HTR-8/SVneo (cell line): ENCODE results near the gene HDAC7.

Experiments used
- DNase-seq: peaks from one replicate; pipeline ENCODE4 v3.0.0; 2011; ENCODE audit warnings: low spot score, mixed read lengths; ENCODE audit not compliant: insufficient read length
- FAIRE-seq: peaks from 2 replicates; lab custom pipeline; 2011; peaks lifted over from hg19 to GRCh38; lab: Jason Lieb, UNC

Gene HDAC7

DNA sequence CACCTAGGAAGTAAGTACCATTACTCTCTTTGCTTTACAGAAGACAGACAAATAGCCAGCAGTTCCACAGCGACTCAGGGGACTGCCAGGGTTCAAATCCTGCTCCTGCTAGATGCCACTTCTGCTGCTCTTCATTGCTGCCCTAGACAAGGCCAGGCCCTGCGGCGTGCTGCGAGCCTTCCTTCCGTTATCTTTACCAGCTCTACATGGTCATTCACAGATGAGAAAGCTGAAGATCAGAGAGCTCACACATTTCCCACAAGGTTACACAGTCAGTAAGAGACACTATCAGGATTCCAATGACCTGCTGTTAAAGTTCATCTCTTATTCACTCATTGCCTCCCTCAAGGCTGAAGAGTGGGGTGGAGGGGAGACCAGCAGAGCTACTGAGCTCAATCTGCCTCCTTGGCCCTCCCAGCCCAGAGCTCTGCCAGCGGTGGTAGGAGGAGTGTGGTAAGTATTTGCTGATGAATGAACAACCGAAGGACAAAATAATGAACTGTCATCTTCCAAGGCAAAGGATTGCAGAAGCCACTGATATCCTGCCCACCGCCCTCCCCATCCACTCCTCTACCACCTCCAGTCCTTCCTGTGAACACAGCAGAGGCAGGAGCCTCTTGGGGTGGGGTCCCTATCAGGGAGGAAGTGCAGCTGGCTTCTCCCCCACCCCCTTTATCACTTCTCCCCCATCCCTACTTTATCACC is 14.6 kb upstream of the HDAC7 start:
- FAIRE-seq (no peak), DNase-seq (no peak)

DNA sequence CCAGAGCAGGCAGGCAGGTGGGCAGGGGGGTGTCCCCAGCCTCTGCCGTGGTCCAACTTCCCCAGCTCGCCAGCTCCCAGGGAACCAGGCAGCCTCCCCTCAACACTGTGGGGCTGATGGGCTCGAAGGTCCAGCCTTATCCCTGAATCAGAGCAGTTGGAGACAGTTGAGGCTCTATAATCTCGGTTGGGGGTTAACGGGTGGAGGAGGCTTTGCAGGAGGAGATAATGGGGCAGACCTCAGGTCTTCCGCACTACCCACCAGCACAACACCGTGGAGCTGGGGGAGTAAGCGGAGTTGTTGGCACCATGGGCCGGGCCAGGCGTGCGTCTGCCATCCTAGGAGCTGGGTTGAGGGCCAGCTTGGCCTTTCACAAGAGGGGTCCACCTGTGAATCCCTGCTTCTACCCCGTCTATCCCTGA is 13.9 kb upstream of the HDAC7 start:
- DNase-seq = no peak
- no peak for FAIRE-seq

- FAIRE-seq (no peak), DNase-seq (no peak)
These were observed 12.7 kb upstream of the HDAC7 start for GRCh38 chr12:47832263-47832933.

DNA sequence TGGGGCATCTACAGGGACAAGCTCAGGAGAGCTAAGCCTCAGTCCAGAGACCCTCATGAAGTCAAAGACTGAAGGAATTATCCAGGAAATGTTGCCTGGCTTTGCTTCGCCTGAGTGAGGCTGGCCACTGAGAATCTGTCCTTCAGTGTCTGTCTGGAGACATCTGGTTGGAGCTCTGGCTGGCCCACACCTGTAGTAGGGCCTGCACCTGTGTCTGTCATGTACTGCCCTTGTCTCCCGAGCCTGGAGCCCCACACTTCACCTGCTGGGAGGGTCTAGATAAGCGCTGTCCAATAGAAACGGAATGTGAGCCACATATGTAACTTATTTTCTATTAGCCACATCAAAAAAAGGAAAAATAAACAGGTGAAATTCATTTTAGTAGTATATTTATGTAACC is 9.9 kb upstream of the HDAC7 start:
- FAIRE-seq (no peak), DNase-seq (no peak)

GRCh38 chr12:47828976-47829482 is 9.3 kb upstream of the HDAC7 start:
- no peak for FAIRE-seq

DNA sequence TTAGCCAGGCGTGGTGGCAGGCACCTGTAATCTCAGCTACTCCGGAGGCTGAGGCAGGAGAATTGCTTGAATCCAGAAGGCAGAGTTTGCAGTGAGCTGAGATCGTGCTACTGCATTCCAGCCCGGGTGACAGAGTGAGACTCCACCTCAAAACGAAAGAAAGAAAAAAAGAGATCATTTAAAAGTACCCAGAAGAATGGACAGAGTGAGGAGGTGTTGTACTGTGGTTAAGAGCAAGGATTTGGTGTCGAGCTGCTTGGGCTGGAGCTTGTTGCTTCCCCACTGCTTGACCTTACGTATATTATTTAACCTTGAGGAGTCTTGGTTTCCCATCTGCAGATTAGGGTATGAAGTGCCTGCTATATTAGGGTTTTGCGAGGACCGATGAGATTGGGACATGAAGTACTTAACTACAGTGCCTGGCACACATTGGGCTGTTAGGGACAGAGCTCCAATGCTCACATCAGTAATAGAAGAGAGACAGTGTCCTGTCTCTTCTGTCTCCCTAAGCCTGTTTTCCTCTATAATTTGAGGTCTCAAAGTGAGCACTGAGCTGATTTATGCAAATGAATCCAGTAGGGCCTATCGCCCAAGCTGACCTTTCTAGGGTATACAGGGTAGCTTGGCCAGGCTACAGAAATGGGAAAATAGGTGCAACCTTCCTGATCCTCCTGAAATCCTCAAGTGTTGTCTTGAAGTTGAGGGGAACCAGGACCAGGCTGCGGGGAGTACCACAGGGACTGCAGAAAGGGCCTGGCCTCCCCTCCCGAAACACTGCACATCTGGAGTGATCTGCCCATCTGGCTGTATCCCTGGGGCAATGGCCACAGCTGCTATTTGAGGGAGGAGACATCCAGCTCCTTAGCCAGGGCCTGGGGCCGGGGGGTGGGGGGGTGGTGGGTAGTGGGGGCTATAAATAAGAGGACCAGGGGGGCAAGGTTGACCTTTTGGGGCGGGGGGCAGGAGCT is 8.6 kb upstream of the HDAC7 start:
- FAIRE-seq = no peak
- DNase-seq = no peak

More at GRCh38 chr12:47828976-47829482, 9.3 kb upstream of the HDAC7 start:
- peak; percentile 89 for DNase-seq

- FAIRE-seq = no peak
These were observed 5.5 kb upstream of the HDAC7 start for GRCh38 chr12:47825173-47825639.

GRCh38 chr12:47824635-47825034 is 4.9 kb upstream of the HDAC7 start:
- FAIRE-seq = no peak

More at GRCh38 chr12:47825173-47825639, 5.5 kb upstream of the HDAC7 start:
- DNase-seq = no peak

GRCh38 chr12:47824198-47824597 is 4.5 kb upstream of the HDAC7 start:
- FAIRE-seq = no peak

More at GRCh38 chr12:47824635-47825034, 4.9 kb upstream of the HDAC7 start:
- no peak for DNase-seq

DNA sequence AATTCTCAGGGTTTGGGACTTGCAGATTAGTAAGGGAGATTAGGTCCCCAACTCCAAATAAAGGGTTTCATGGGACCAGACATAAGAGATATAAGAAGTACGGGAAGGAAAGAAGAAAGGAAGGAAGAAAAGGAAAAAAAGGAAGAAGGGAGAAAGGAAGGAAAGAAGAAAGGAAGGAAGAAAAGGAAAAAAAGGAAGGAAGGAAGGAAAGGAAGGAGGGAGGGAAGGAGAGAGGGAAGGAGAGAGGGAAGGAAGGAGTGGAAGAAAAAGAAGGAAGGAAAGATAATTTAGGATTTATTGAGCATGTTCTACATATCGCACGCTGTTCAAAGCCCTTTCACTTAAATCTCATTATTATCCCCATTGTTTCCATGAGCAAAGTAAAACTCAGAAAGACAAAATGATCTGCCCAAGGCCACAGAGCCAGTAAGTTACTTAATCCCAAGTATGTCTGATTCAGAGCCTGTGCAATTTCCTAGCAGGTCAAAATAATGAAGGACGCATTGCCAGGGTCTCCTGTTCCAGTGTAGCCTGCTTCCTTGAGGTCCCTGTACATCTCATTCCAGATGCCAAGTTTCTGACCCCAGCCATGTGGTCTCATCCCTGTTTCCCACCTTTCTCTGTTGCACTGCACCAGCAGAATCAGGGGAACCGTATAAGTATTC is 3.9 kb upstream of the HDAC7 start:
- no peak for FAIRE-seq

More at GRCh38 chr12:47824198-47824597, 4.5 kb upstream of the HDAC7 start:
- no peak for DNase-seq

GRCh38 chr12:47822863-47823262 is 3.2 kb upstream of the HDAC7 start:
- DNase-seq (no peak), FAIRE-seq (no peak)

More for the DNA sequence above, 3.9 kb upstream of the HDAC7 start:
- DNase-seq = no peak

- DNase-seq (no peak), FAIRE-seq (no peak)
These were observed 2.7 kb upstream of the HDAC7 start for GRCh38 chr12:47822401-47822800.

DNA sequence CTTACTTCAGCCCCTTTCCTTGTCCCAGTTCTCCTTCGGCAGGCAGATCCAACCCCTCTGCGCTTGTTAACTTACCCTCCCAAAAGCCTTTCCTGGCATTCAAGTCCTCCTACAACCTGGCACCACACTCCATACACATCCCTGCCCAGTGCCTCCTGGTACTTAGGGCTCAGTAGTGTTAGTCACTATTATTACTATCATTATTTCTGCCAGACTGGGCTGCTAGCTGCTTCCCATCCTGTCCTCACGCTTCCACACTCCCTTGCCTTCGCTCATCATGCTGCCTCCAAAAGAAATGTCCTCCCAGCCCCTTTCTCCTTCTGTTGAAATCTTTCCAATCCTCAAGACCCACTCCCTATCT is 1.6 kb upstream of the HDAC7 start:
- DNase-seq (no peak), FAIRE-seq (no peak)

GRCh38 chr12:47820631-47821345 is 1.1 kb upstream of the HDAC7 start:
- no peak for FAIRE-seq
- peak; percentile 95 for DNase-seq

DNA sequence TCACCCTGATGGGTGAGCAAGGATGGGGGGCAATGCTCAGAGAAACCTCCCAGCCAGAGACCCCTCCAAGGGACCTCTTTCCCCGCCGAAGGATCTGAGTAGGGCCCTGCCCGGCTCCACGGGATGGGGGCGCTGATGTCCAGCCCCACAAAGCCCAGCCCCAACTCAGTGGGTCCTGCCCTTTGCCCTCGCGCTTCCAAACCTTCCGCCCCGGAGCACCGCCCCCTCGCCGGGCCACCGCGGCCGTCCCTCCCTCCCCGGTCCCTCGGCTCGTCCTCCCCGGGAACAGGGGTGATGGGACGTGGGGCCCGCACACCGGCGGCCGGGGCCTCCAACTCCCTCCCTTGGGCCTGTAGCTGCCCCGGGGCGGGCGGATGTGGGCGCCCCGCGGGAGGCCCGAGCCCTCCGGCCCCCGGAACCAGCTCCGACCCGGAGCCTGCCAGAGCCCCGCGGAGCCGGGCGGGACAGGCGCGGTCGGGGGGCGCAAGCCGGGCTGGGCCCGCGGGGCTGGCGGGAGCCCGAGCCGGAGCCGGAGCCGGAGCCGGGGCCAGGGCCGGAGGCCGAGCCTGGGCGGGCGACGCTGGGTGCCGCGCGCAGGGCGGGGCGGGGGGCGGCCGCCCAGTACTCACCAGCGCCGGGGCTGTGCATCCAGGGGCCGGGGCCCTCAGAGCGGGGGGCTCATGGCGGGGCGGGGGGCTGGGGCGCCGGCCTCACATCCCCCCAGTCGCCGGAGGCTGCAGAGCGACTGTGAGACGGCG is 386 bp downstream of the HDAC7 start:
- FAIRE-seq (no peak), DNase-seq (no peak)

DNA sequence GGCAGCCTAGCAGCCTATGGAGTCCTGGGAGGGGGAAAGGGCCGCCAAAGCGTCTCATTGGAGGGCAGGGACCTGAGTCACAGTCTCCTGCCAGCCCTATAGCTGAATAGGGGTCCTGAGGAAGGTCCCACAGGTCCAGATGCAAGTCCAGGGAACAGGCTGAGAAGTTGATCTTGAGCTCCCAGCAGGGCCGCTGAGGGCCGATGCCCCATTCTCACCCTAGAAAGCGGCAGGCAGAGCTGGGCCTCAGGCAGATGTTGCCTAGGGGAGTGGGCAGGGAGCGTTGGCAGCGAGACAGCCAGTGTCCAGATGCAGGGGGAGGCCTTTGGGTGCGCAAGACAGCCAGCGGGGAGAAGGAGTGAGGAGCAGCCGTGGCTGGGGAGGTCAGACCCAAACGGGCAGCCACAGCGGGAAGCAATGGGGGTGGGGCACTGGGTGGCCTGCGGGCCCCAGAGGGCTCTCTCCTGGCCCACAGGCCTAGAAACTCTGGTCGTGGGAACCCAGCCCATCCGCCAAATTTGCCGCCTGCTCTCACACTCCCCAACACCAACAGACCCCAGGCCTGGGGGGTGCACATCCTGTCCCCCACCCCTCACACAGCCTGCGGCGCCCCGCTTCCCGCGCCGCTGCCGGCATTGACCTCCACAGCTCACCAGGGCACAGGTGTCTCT is 1.1 kb downstream of the HDAC7 start:
- no peak for DNase-seq
- FAIRE-seq = no peak

DNA sequence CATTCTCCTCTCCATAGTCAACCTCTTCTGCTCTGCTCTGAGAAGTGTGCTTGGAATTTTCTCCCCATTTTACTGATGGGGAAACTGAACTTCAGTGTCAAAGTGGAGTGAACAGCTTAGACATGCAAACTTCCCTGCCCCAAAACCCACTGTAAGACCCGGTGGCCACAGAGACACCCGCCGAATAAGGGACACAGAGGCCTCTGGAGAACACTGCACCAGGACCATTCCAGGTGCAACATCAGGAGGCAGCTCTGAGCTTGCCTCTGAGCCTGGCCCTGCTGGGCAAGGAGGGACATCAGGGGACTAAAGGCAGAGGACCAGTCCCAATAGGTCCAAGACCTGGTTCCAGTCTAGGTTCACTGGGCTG is 1.7 kb downstream of the HDAC7 start:
- FAIRE-seq (no peak), DNase-seq (no peak)
